NCI-H774 (cell line): ENCODE data around the gene NMU.
"Not testable (repeated sequence)": the region's sequence is repeated elsewhere in the genome, so short reads cannot be mapped to it uniquely, and the experiment has no call there.

ENCODE experiments used
- DNase-seq: peaks from one replicate; lab custom pipeline; 2025; lab: John Stamatoyannopoulos, UW

Gene NMU

GRCh38 chr4:55560096-55560495 lies 76.0 kb downstream of the NMU start:
- DNase-seq, result no peak

DNA sequence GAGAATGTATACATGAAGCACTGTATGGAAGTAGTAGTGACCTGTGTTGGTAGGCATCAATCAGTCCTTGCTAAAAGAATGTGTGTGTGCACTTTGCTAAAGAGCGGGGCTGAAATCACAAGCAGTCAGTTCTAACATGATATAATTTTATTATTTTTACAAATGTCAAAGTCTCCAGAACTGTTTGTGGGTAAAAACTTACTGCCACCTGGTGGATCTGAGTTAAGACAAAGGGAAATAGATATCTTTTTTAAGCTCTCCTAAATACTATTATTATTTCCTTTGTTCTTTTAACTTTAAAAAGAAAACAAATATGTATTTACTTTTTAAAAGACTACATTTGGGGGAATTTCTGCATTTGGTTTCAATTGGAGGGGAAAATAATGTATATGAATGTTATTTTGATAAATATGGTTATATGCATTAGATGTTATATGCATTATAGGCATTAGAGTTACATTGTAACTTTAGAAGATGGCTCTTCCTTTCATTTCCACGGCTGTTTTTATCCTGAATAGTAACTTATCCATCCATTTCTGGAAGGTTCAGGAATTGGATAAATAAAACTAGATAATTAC lies 81.6 kb downstream of the NMU start:
- DNase-seq, result no peak

DNA sequence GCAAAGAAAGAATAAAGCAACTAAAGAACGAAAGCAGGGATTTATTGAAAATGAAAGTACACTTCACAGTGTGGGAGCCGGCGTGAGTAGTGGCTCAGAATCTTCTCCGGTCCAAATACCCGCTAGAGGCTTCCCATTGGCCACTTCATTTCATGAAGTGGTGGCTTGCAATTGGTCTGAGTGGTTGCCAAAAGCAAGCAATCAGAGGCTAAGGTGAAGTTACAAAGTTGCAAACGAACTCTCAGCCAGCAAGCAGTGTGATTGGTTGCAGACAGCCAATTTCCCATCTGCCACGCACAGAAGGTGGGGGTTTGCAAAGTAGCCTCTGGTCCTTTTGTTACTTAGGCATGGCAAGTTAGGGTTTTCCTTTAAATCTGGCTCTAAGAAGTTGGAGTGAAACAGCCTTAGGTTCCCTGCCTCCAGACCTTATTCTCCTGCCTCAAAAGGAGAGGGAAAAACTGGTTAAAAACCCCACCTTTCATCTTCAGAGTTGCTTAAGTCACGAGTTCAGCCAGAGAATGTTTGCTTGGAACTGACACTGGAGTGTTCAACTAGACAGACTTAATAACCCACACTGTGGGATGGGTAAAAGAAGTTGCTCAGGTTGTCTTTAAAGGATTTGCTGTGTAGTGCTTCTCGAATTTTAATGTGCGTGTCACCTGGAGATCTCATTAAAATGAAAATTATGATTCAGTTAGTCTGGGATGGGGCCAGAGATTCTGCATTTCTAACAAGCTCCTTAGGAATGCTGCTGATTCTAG lies 82.5 kb downstream of the NMU start:
- no peak for DNase-seq

GRCh38 chr4:55551964-55552363 lies 84.1 kb downstream of the NMU start:
- DNase-seq, result not testable (repeated sequence)

GRCh38 chr4:55549888-55550287 lies 86.2 kb downstream of the NMU start:
- DNase-seq, result no peak

- no peak for DNase-seq
Observed at GRCh38 chr4:55547918-55548317, 88.2 kb downstream of the NMU start.

- DNase-seq, result no peak
Observed at GRCh38 chr4:55547466-55547770, 88.7 kb downstream of the NMU start.

DNA sequence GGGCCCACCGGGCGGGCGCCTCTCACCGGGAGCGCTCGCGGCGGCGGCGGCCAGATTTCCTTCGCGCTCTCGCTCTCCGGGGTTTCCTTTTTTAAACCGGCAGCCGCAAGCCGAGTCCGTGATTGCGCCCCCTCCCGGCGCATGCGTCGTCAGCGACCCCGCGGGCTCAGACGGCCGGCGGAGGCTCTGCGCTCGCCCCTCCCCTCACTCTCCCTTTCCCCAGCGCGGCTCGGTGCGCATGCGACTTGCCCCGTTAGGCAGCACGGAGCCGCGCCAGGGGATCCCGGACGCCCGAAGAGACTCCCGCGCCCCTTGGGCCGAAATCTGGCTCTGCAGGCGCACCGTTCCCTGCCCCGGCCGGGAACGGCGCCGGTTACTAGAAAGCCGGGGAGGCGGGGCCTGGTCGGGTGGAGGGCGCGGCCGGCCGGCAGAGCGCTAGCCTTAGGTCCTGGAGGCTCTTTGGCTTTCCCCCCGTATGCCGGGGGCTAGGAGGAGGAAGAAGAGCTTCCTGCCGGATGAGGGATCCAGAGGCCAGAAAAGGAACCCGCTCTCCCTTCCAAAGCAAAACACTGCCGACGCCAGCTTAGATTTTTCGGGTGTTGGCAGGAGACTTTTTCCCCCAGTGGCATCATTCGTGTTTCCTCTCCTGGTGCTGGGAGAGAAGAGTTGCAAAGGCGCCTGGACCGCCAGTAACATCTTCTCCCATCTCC lies 89.2 kb downstream of the NMU start, which contains the start of gene CLOCK:
Gene CLOCK (minus strand): TSS at position 154 of the 710 bp plus-strand sequence. CDS start 64,124 bp downstream, outside the sequence.
- peak; percentile 88 for DNase-seq

GRCh38 chr4:55546506-55546755 lies 89.7 kb downstream of the NMU start:
- no peak for DNase-seq

GRCh38 chr4:55545641-55546505 lies 90.2 kb downstream of the NMU start:
- DNase-seq, result peak; percentile 77
